Activated gamma-delta T cell treated with anti-CD3 and anti-CD28 coated beads, Interleukin-2, amount 50 U/mL, for 16 hours (primary cell): Measurements from ENCODE around the gene NR1H4.
"Not testable (repeated sequence)": the region's sequence is repeated elsewhere in the genome, so short reads cannot be mapped to it uniquely, and the experiment has no call there.

Experiments
- DNase-seq: peaks from one replicate; pipeline ENCODE4 v3.0.0-alpha.2; 2020; ENCODE audit warnings: low read depth

The NR1H4 gene

DNA sequence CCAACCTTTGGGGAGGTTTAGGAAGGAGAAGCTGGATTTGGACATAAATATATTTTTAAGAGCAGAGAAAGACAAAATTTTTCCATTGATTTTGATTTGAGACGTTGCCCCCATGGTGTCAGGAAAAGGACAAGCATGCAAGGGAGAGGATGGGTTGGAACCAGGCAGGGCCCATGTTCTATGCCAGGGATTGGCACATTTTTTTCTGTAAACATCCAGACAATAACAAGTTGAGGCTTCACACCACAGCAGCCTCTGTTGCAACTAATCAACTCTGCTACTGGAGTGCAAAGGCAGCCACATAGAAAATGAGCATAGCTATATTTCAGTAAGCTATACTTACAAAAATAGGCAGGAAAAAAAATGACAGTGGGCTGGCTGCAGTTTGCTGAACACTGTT is 44.7 kb downstream of the NR1H4 start:
- DNase-seq: no peak

DNA sequence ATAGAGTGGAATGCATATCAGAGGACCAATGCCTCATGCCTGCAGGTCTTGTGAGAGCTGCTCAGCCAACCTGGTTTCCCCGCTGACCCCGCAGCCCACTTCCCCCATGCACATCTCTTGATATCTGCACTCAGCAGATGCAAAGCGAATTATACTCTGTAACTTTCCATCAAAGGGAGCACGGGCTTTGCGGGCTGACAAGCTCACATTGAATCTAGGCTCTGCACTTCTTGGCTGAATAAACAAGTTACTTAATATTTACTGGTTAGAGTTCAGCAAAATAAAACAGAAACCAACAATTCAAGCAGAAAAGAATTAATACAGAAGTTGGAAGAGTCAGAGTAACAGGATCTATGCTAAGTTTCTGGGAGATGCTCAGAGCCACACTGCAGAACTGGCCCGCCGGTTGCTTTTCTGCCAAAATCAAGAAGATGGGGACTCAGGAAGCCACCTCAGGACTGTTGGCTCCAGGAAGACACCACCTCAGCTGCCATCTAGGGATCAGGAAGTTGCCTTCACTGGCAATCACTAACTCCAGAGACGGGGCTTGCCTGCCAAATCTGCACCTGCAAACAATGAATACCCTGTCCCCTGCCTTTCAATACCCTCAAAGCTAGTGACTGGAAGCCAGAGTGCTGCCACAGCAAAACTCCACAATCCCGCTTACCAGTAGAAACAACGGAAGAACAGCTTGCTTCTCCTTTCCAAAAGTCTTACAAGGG is 46.5 kb downstream of the NR1H4 start:
- DNase-seq: no peak

DNA sequence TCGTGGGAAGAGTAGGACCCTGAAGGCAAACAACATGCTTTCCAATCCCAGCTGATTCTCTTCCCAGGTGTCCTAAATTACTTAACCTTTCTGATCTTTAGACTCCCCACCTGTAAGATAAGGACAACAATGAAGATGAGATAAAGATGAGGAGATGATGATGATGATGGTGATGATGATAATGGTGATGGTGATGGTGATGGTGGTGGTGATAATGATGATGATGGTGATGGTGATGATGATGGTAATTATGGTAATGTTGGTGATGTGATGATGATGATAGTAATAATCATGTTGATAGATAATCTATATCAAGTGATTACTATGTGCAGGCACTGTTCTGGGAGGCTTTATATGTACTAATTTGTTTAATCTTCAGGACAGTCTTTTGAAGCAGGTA is 48.3 kb downstream of the NR1H4 start:
- no peak for DNase-seq

DNA sequence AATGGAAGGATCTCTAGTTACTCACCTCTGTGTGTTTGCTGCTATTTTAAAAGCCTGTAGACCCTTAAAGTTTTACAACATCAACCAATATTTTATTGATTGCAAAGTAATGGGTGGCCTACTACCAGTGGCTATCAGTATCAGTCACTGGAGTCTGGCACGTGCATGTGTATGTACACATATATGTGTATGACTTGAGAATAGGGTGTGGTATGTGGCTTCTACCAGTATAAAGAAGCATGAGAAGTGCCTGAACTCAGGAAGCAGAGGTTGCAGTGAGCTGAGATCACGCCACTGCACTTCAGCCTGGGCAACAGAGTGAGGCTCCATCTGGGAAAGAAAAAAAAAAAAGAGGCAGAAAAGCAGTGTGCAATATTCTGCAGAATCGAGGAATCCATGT is 54.4 kb downstream of the NR1H4 start:
- DNase-seq: no peak

DNA sequence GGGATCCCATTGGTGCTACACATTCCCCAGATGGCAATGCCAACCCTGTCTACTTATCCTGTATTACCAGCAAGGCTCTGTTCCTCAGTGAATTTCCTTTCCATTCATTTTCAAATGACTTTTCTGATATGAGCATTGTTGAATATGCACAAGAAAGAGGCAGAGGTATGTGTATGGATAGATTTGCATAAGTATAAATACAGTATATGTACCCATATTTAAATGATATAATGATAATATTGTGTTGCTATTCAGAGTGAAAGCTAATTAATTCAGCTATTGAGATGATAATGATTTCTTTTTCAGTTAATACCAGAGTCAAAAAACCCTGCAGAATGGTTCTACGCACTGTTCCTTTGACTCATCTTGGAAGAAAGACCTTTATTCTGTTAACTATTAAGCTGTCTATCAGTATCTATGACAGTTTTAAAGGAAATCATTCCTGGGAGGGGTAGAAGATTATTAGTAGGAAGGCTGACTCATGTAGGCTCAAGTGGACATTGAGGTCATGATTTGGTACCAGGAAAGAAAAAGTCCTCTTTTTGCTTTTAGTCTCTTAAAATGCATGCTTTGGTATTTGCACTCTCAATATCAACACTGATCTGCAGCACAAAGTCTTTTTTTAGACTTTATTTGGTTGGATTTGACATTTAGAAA is 54.9 kb downstream of the NR1H4 start:
- no peak for DNase-seq

DNA sequence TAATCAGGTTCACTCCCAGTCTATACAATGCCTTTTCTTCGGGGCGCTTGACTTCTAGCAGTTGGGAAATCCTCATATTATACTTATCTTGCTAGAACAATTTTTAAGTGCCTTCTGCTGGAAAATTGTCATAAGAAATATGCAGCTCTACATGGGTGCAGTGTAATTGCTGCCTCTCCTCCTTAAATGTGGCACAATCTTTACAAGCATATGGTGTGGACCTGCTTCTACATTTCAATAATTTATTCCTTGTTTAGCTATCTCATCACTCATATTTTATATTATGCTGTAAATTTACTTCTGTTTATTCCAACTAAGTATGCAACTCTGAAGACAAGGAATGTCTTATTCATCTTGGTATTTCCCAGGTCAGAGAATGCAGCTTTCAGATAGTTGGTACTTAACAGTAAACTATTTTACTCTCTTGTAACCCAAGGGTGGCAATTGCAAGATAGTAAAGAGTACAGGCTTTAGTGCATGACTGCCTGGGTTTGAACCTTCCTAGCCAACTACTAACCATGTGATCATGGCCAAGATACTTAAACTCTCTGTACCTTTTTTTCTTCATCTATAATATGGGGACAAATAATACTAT is 56.2 kb downstream of the NR1H4 start:
- DNase-seq: no peak

DNA sequence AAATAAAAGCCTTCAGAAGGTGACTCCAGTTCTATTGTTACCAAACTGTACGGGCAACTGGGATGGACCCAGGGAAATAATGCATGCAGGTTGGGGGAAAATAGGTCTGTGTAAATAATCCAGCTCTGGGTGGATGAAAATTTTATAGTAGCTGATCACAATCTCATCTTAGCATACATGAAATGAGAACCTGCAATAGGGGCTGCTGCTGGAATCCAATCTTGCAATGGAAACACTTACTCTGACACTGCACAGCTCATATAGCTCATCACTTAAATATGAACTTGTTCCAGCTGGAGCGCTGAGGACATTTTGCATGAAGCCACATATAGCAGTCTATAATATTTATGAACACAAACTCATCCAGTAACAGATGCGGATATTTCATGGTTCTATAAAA is 59.7 kb downstream of the NR1H4 start:
- DNase-seq: no peak

DNA sequence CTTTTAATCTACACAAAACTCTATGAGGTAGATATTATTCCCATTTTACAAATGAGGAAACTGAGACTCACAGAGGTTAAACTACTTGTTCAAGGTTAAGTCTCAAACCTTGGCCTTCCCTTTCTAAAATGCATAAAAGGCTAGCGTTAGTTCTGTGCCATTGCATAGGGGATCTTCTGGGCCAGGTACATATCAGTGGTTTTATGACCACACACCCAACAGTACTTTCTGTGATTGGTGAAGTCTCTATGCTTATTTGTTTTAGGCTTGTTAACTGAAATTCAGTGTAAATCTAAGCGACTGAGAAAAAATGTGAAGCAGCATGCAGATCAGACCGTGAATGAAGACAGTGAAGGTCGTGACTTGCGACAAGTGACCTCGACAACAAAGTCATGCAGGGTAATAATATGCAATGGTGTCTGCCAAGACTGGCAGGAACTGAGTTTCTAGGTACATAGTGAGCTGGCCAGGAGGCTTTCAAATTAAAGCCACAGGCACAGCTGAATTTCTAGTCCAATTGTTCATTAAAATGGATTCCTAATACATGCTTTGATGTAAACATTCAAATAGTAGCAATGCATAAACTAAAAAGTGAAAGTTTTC is 61.1 kb downstream of the NR1H4 start:
- no peak for DNase-seq

DNA sequence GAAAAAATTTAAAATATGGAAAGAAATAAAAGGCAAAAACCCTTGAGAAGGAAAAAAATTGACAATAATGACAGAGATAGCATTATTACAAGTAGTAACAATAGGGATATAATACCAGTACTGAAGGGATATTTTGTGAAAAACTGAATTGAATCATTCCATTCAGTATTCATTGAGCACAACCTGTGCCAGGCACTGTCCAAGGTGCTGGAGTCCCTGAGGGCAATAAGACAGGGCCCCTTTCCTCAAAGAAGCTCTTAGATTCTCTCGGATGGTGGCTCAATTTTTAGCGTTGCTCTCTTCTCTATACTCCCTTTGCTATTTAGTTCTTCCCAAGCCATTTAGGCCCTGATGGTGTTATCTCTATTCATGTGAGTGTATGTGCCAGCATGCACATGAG is 65.5 kb downstream of the NR1H4 start:
- no peak for DNase-seq

DNA sequence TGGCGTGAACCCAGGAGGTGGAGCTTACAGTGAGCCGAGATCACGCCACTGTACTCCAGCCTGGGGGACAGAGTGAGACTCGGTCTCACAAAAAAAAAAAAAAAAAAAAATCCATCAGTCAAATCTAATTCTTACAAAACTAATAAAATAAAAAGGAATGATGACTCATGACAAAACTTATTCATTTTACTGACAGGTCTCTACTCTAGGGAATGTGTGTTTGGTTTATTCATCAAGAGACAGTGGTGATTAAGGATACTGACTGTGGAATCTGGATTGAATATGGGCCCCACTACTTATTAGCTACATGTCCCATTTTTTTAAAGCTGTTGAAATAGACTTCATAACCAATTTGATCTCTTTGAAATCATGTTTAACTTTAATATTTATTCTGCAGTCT is 70.5 kb downstream of the NR1H4 start:
- DNase-seq: no peak

DNA sequence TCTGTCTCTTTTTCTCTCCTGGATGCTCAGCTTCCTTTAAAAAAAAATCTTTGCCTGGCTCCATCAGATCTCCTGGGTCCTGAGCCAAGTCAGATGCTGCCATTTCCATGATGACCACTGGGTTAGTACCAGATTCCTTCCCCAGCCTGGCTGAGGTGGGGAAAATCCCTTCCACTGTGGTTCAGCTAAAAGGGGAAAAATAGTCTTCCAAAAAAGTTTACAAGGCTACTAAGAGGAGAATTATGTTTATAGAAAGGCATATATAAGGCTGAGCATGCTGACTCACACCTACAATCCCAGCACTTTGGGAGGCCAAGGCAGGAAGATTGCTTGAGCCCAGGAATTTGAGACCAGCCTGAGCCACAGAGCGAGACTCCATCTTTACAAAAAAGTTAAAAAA is 71.4 kb downstream of the NR1H4 start:
- DNase-seq: no peak

DNA sequence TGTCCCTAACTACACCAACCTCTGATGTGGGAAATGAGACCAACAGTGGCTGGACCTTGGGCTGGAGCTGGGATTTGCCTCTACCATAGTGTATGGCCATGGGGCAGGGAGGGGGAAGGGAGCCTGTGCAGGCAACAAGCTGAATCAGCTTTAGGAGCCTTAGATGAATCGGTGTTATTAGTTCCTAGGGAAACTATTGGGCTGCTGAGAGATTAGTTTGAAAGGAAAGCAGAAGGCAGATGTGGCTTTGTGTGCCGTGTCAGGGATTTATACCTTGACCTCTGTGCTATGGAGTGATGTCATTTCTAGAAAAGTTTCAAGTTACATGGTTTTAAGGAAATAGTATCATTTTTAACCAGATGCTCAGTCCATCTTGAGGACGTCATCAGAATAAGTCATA is 80.3 kb downstream of the NR1H4 start:
- no peak for DNase-seq

DNA sequence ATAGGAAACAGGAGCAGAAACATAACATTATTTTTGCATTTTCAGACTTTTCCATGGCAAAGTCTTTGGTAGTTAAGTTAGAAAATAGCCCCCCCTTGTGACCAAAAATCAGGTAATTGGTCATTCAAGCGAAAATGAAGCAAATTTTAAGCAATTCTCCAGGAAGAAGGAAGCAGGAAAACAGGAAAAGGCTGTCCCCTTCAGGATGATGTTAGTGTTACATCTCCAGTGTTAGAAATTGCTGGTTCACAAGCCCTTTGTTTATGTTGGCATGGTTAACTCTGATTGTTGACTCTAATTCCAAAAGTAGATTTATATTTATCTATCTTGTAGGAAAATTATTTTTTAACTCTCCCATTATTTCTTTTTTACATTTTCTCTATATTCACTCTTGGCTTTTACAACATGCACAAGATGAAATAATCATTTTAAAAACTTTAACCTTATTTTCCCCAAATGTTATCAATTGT is 81.0 kb downstream of the NR1H4 start:
- DNase-seq: no peak

DNA sequence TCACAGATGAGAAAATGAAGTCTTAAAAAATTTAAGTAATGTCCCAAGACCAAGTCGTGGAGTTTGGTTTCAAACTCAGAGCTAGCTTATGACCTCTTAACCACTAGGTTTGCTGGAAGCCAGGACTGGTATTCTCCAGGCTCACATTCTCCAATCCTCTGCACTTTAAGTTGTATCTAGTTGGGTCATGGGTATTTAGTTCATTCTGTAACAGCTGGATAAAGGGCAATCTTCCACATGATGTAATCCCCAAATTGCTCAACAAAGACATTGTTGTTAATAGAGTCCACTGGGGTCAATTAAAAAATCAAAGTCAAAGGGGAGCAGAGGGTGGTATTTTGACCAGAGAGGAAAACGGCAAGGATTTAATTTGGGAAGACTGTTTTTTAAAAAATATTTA is 82.1 kb downstream of the NR1H4 start:
- DNase-seq: no peak

DNA sequence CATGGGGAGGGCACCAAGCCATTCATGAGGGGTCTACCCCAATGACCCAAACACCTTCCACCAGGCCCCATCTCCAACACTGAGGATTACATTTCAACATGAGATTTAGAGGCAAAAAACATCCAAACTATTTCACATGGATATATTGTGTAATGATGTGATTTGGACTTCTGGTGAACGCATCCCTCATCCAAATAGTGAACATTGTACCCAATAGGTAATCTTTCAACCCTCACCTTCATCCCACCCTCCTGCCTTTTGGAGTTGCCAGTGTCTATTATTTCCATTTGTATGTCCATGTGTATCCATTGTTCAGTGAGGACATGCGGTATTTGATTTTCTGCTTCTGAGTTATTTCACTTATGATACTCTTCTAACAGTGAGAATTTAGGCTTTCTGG is 83.7 kb downstream of the NR1H4 start:
- DNase-seq: no peak

DNA sequence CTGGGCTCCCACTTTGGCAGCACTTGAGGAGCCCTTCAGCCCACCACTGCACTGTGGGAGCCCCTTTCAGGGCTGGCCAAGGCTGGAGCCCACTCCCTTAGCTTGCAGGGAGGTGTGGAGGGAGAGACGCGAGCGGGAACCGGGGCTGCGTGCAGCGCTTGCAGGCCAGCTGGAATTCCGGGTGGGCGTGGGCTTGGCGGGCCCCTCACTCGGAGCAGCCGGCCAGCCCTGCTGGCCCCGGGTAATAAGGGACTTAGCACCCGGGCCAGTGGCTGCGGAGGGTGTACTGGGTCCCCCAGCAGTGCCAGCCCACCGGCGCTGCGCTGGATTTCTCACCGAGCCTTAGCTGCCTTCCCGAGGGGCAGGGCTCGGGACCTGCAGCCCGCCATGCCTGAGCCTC is 85.6 kb downstream of the NR1H4 start:
- DNase-seq: not testable (repeated sequence)

DNA sequence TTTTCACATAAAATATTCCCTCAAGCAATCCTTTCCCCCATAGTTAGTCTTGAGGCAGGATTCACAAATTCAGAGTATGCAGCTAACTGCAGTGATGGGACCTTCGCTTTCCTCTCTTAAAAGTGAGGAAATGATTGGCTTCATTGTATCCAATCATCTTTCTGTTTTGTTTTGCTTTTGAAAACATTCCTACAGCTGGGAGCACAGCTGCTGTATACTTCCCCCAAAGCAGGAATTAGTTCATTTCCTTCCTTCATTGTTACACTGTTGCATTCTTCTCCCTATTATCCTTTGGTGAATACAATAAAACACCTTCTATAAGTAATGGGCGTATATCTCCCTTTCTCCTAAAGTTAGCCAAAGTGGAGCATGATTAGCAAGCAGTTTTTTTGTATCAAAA is 90.4 kb downstream of the NR1H4 start:
- DNase-seq: no peak

DNA sequence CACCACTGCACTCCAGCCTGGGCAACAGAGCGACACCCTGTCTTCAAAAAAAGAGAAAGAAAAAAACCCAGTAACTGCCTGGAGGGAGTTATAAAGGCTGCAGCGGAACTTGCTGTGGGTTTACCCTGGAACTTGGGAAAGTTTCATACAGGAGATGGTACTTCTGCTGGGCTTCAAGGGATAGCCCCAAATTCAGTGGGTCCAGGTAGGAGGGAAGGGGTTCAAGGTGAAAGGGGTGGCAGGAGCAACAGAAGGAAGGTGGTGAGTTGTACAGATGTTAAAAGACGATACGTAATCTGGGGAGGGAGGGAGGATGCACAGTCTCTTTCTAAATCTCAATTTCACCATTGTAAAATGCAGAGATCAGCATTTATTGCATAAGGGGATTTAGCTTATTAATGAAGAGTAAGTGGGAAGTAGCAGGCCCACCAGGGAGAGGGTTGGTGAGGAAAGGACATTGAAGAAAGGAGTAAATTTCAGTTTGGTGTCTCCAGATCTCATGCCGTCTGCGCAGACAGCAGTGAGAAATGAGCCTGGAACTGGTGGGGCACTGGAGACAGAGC is 91.3 kb downstream of the NR1H4 start:
- no peak for DNase-seq

DNA sequence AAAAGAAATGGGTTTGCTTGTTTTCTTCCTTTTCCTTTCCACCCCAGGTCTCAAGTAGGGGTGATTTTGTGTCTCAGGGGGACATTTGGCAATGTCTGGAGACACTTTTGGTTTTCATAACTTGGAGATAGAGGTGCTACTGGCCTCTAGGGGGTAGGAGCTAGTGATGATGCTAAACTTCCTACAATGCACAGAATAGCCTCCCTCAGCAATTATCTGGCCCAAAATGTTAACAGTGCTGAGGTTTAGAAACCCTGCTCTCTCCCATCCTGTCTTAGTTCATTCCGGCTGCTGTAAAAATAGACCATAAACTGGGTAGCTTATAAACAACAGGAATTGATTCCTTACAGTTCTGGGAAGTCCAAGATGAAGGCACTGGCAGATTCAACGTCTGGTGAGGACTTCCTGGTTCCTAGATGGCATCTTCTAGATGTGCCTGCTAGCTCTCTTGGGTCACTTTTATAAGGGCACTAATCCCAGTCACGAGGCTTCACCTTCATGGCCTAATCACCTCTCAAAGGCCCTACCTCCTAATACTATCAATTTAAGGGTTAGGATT is 92.4 kb downstream of the NR1H4 start:
- DNase-seq: no peak

DNA sequence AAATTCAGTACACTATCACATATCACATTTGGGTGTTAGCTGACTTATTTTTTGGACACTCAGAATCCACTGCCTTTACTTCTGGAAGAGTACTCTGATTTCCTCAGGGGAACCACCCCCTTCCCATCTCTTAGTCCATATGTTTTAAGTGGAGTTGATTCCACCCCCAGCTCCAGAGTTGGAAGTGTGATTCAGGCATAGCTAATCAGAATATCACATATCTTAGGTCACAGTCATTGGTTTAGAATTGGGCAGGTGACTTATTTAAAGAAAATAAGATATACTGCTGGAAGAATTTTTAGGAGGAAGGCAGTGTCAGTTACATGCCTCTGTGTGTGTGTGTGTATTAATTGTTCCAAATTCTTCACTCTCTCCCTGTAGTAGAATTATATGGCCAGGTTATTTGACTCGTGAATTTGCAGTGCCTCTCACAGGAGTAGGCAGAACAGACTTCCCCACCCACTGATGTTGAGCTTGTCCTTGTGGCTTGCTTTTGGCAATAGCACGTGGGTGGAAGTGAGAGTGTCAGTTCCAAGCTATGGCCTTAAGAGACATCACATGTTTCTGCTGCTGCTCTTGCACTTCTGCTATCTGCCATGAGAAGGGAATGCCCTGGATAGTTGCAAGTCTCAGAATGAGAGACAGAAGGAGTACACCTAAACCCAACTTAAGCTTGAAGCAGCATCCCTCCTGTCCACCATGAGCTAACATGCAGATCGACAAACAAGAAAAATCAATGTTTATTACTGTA is 93.4 kb downstream of the NR1H4 start:
- no peak for DNase-seq

DNA sequence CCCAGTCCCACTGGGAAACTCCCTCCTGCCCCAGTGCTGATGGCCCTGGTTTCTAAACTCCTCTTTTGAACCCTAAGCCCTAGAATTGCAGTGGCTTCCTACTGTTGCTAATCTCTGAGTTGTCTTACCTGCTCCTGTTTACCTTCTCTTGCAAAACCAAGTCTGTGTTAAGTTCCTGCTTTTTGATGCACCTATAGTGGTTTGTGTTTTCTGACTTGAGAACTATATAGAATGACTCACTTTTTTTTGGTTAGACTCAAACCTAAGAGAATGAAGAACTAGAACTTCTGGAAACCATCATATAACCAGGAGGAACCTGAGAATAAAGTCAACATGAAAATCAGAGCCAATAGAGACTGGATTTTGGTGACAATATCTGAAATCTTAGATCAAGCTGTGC is 94.3 kb downstream of the NR1H4 start:
- DNase-seq: no peak

DNA sequence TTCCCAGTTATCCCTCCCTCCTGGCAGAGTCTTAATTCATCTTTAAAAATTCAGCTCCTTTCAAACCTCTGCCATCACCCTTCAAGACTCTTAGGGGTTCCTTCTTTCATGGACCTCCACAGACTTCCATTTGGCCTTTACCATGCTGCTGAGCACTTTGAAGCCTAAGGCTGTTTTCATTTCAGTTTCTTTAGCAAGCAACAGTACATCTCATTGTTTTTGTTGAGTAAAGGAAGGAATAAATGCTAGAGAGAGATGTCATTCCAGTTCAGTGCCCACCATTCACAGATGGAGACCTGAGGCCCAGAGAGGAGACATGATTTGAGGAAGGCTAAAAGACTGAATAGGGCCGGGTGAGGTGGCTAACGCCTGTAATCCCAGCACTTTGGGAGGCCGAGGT is 98.5 kb downstream of the NR1H4 start:
- DNase-seq: no peak
